Endothelial cell of umbilical vein (primary cell): ENCODE data around the gene CRACR2B. TPM values are rescaled to one million over a fixed set of nuclear protein-coding genes. Genes with fewer than 3 reads are reported as not detected.

Experiments used
- BruUV-seq: library from RNA; stranded (reverse); fragments of 400-500 nt; replicated peaks from 2 replicates; lab custom pipeline; 2021; lab: Mats Ljungman, UMichigan
- CTCF ChIA-PET: fragments of 300-600, 350-600 bp; sonication (Branson Sonifier 250); formaldehyde crosslinking; loops from one replicate; lab custom pipeline; 2021; ENCODE audit warnings: antibody characterized with exemption, inconsistent platforms; lab: Charles Lee
- POLR2A ChIA-PET: fragments of 300-600, 350-600 bp; sonication (Branson Sonifier 250); formaldehyde crosslinking; loops from one replicate; lab custom pipeline; 2021; ENCODE audit warnings: antibody characterized with exemption, inconsistent platforms; lab: Charles Lee
- DNase-seq: peaks from one replicate; pipeline ENCODE4 v3.0.0-alpha.2; 2011; ENCODE audit warnings: low read depth, low spot score
- FAIRE-seq: peaks from 2 replicates; lab custom pipeline; 2011; peaks lifted over from hg19 to GRCh38; lab: Jason Lieb, UNC
- H2AFZ ChIP-seq: 2 replicates; pipeline ENCODE4 v1.6.0; 2012; ENCODE audit warnings: low read depth, low read length, control low read depth, inconsistent platforms
- H3K27ac ChIP-seq: 2 replicates; pipeline ENCODE4 v1.5.1; 2011; ENCODE audit warnings: low read depth, mild to moderate bottlenecking, control low read depth, low read length, moderate library complexity; ENCODE audit not compliant: insufficient read depth
- H3K27me3 ChIP-seq, 2 experiments: 2 replicates each; pipeline versions ENCODE4 v1.6.0 to v1.6.1; 2011; ENCODE audit warnings: low read length in 2 of 2, mixed read lengths in 1 of 2; ENCODE audit not compliant: control insufficient read depth in 2 of 2, insufficient read depth in 2 of 2
- H3K36me3 ChIP-seq, 2 experiments: 2 replicates in 1 of 2; 3 replicates in 1 of 2; pipeline ENCODE4 v1.5.1; 2011; ENCODE audit warnings: low read length in 2 of 2, mild to moderate bottlenecking in 1 of 2, moderate library complexity in 1 of 2; ENCODE audit not compliant: control insufficient read depth in 2 of 2, insufficient read depth in 2 of 2; ENCODE audit errors: extremely low read depth in 1 of 2
- H3K4me1 ChIP-seq: 3 replicates; pipeline ENCODE4 v1.5.1; 2011; ENCODE audit warnings: mild to moderate bottlenecking, low read length; ENCODE audit not compliant: control insufficient read depth, insufficient read depth; ENCODE audit errors: extremely low read depth
- H3K4me2 ChIP-seq: 2 replicates; pipeline ENCODE4 v1.6.1; 2011; ENCODE audit warnings: low read length, control low read depth, mixed read lengths; ENCODE audit not compliant: insufficient read depth
- H3K4me3 ChIP-seq, 3 experiments: fragments of 200-600 bp in 1 of 3; sonication (generic), shearing (Covaris generic) in 1 of 3; replicated peaks in 1 of 3; 2 replicates each; pipeline ENCODE4 v1.5.1; 2011 to 2016; ENCODE audit warnings: control low read depth in 3 of 3, low read length in 3 of 3, mild to moderate bottlenecking in 2 of 3, inconsistent platforms in 1 of 3, low read depth in 1 of 3, moderate library complexity in 1 of 3; ENCODE audit not compliant: insufficient read depth in 1 of 3
- H3K79me2 ChIP-seq: 2 replicates; pipeline ENCODE4 v1.6.0; 2012; ENCODE audit warnings: low read length, inconsistent platforms; ENCODE audit not compliant: control insufficient read depth, insufficient read depth
- H3K9ac ChIP-seq: replicated peaks from 2 replicates; pipeline ENCODE3; 2011; ENCODE audit warnings: low read length, control low read depth; ENCODE audit not compliant: insufficient read depth; ENCODE audit errors: extremely low read depth
- H3K9me1 ChIP-seq: replicated peaks from 3 replicates; pipeline ENCODE4 v1.6.0; 2011; ENCODE audit warnings: mild to moderate bottlenecking, low read length; ENCODE audit not compliant: control insufficient read depth, insufficient read depth; ENCODE audit errors: extremely low read depth
- H3K9me3 ChIP-seq: replicated peaks from 2 replicates; pipeline ENCODE4 v1.5.1; 2012; ENCODE audit warnings: low read length, inconsistent platforms; ENCODE audit not compliant: control insufficient read depth, insufficient read depth
- H4K20me1 ChIP-seq: replicated peaks from 2 replicates; pipeline ENCODE3; 2011; ENCODE audit warnings: mild to moderate bottlenecking, low read length; ENCODE audit not compliant: control insufficient read depth, insufficient read depth; ENCODE audit errors: extremely low read depth
- EZH2 ChIP-seq: IDR thresholded peaks from 2 replicates; pipeline ENCODE4 v1.6.1; 2012; ENCODE audit warnings: borderline replicate concordance, low read depth, mild to moderate bottlenecking, moderate library complexity, low read length, inconsistent platforms; ENCODE audit not compliant: severe bottlenecking
- FOS ChIP-seq: IDR thresholded peaks from 2 replicates; pipeline ENCODE4 v1.6.1; 2011; ENCODE audit warnings: mild to moderate bottlenecking, low read length, moderate library complexity, borderline replicate concordance; ENCODE audit not compliant: insufficient read depth
- GATA2 ChIP-seq: IDR thresholded peaks from 2 replicates; pipeline ENCODE4 v1.7.0; 2011; ENCODE audit warnings: low read depth, mild to moderate bottlenecking, moderate library complexity, mixed read lengths, low read length; ENCODE audit not compliant: insufficient read length, insufficient read depth
- JUN ChIP-seq: IDR thresholded peaks from 2 replicates; pipeline ENCODE4 v1.6.1; 2011; ENCODE audit warnings: borderline replicate concordance, low read depth; ENCODE audit not compliant: insufficient read length, insufficient read depth
- MAX ChIP-seq: IDR thresholded peaks from 2 replicates; pipeline ENCODE4 v1.6.1; 2011; ENCODE audit not compliant: insufficient read depth, insufficient read length
- POLR2A ChIP-seq: IDR thresholded peaks from 2 replicates; pipeline ENCODE4 v1.6.1; 2012; ENCODE audit warnings: low read depth, mild to moderate bottlenecking, control low read depth, low read length
- POLR2AphosphoS5 ChIP-seq: IDR thresholded peaks from 2 replicates; pipeline ENCODE4 v1.6.1; 2012; ENCODE audit warnings: low read depth, mild to moderate bottlenecking, control low read depth, low read length, moderate library complexity; ENCODE audit not compliant: insufficient read depth
- dilution Hi-C: fragments of 300-500 bp; cut with MboI; formaldehyde crosslinking; loops from one replicate; pipeline ENCODE4 v1.15.0; 2019; ENCODE audit warnings: low sequenced_read_pairs; ENCODE audit not compliant: extremely low pct_ligation_motif_present
- intact Hi-C: fragments of 100-400 bp; cut with micrococcal nuclease; formaldehyde crosslinking; loops from one replicate; pipeline ENCODE4 v1.10.0; 2022
- polyA plus RNA-seq, 4 experiments: library from polyadenylated mRNA; depleted of rRNA in 3 of 4; stranded (reverse) in 3 of 4; unstranded in 1 of 4; fragments of >200 nt; gene quantifications; 2 replicates each; pipeline versions ENCODE4 v1.2.1 to v1.2.3, GENCODE V29; 2011 to 2012; ENCODE audit warnings: missing spikeins in 1 of 4
- total RNA-seq: library from RNA; stranded (reverse); gene quantifications from 2 replicates; pipeline ENCODE4 v1.2.3, GENCODE V29; 2021

CRACR2B gene
- total and polyA plus RNA-seq, 2 donors (not counting 3 experiments of a cell fraction or from before 2014, with no cell fraction given), result 8.4 to 9.3 TPM

GRCh38 chr11:820655-821511, 6.8 kb upstream of the CRACR2B start:
- dilution Hi-C loops (no loop called here), intact Hi-C loops (no loop called here)
- Histone ChIP-seq H3K79me2 (peaks cover 19% of the 10 kb centered on the region), H3K27ac (peak overlapping the region; percentile 89), H3K4me2 (peak overlapping the region; percentile 63), H3K4me3 (peak overlapping the region in 2 of 3 experiments; percentile 52 to 79), H3K9ac (peak overlapping the region; percentile 94), H3K4me1 (peaks cover 20% of the 10 kb centered on the region), H4K20me1 (no peaks in the 10 kb centered on the region), H2AFZ (no peak overlapping the region), H3K9me3 (no peaks in the 10 kb centered on the region), H3K9me1 (no peaks in the 10 kb centered on the region), H3K27me3 (no peaks in the 10 kb centered on the region), H3K36me3 (peaks cover 4 to 17% of the 10 kb centered on the region in 2 experiments)
- FAIRE-seq, result peak; percentile 58
- TSS peak; percentile 9 for BruUV-seq
- POLR2A ChIA-PET, result interaction anchor here (0.6 to 3.3 kb wide), 4 partner anchors 8 to 24 kb away, joined by 3 to 23 read pairs (median 9); partner anchors contain the start of gene RPLP2
- DNase-seq, result peak; percentile 38
- CTCF ChIA-PET, result no interaction called here
- TF ChIP-seq JUN, result no peak
- no peak for TF ChIP-seq POLR2AphosphoS5
- no peak for TF ChIP-seq MAX
- TF ChIP-seq EZH2, result no peak
- TF ChIP-seq POLR2A, result peak; percentile 7
- peak; percentile 20 for TF ChIP-seq FOS
- no peak for TF ChIP-seq GATA2
